Caco-2 (cell line): ENCODE measurements around the gene PA2G4. TPM values are rescaled to one million over a fixed set of nuclear protein-coding genes. Genes with fewer than 3 reads are reported as not detected.

Experiments used
- BruUV-seq: library from RNA; stranded (reverse); fragments of 400-500 nt; replicated peaks from 2 replicates; lab custom pipeline; 2021; lab: Mats Ljungman, UMichigan
- CTCF ChIA-PET: fragments of 300-600 bp; sonication (Branson Sonifier 250); formaldehyde crosslinking; loops from one replicate; lab custom pipeline; 2022; ENCODE audit warnings: antibody characterized with exemption; lab: Charles Lee
- POLR2A ChIA-PET: fragments of 300-600 bp; sonication (Branson Sonifier 250); formaldehyde crosslinking; loops from one replicate; lab custom pipeline; 2022; ENCODE audit warnings: antibody characterized with exemption; lab: Charles Lee
- DNase-seq, 2 experiments: peaks; one replicate each; pipeline versions ENCODE4 v3.0.0 to v3.0.0-alpha.2; 2020 to 2022
- H3K27me3 ChIP-seq: replicated peaks from 2 replicates; pipeline ENCODE4 v1.6.0; 2011; ENCODE audit warnings: low read length; ENCODE audit not compliant: control insufficient read depth, insufficient read depth
- H3K36me3 ChIP-seq: 2 replicates; pipeline ENCODE4 v1.5.1; 2011; ENCODE audit warnings: low read length; ENCODE audit not compliant: control insufficient read depth, insufficient read depth
- H3K4me1 ChIP-seq: fragments of 250-450 bp; sonication (Bioruptor Pico); 2 replicates; pipeline ENCODE4 v1.5.1; 2020; ENCODE audit warnings: mild to moderate bottlenecking
- H3K4me3 ChIP-seq: 2 replicates; pipeline ENCODE4 v1.5.1; 2011; ENCODE audit warnings: low read depth, mild to moderate bottlenecking, control low read depth, low read length
- H3K9me3 ChIP-seq: fragments of 250-450 bp; sonication (Bioruptor Pico); 2 replicates; pipeline ENCODE4 v1.5.1; 2020; ENCODE audit warnings: mild to moderate bottlenecking, moderate library complexity
- H3K27ac Mint-ChIP-seq: one replicate; pipeline ENCODE4 v1.8.0; 2022; ENCODE audit warnings: mixed read lengths; ENCODE audit not compliant: unreplicated experiment
- H3K27me3 Mint-ChIP-seq: one replicate; pipeline ENCODE4 v1.8.0; 2022; ENCODE audit warnings: mixed read lengths; ENCODE audit not compliant: insufficient read depth, unreplicated experiment
- H3K36me3 Mint-ChIP-seq: one replicate; pipeline ENCODE4 v1.8.0; 2022; ENCODE audit warnings: mild to moderate bottlenecking, mixed read lengths; ENCODE audit not compliant: insufficient read depth, unreplicated experiment
- H3K4me1 Mint-ChIP-seq: one replicate; pipeline ENCODE4 v1.8.0; 2022; ENCODE audit warnings: low read depth, mixed read lengths; ENCODE audit not compliant: unreplicated experiment
- H3K4me3 Mint-ChIP-seq: one replicate; pipeline ENCODE4 v1.8.0; 2022; ENCODE audit warnings: mild to moderate bottlenecking, moderate library complexity, mixed read lengths; ENCODE audit not compliant: unreplicated experiment
- H3K9me3 Mint-ChIP-seq: one replicate; pipeline ENCODE4 v1.8.0; 2022; ENCODE audit warnings: mixed read lengths; ENCODE audit not compliant: unreplicated experiment
- CTCF ChIP-seq, 2 experiments: fragments of 200-600 bp in 1 of 2; IDR thresholded peaks; 1 replicate in 1 of 2; 2 replicates in 1 of 2; pipeline versions ENCODE4 v1.5.1 to v1.8.0; 2011 to 2022; ENCODE audit warnings: antibody characterized with exemption in 1 of 2, control low read depth in 1 of 2, inconsistent platforms in 1 of 2, low read depth in 1 of 2, low read length in 1 of 2, mild to moderate bottlenecking in 1 of 2, moderate library complexity in 1 of 2; ENCODE audit not compliant: insufficient read depth in 1 of 2, severe bottlenecking in 1 of 2, unreplicated experiment in 1 of 2
- intact Hi-C: fragments of 100-400 bp; cut with micrococcal nuclease; formaldehyde crosslinking; loops from one replicate; pipeline ENCODE4 v1.10.0; 2022; ENCODE audit not compliant: unreplicated experiment
- total RNA-seq: library from RNA; stranded (reverse); gene quantifications from 2 replicates; pipeline ENCODE4 v1.2.3, GENCODE V29; 2022

The PA2G4 gene
- total RNA-seq, 1 experiment from 2014 or later = 178 TPM

GRCh38 chr12:56157201-56158028 is 53.1 kb downstream of the PA2G4 start:
- BruUV-seq = TSS peak; percentile 45
- Mint-ChIP-seq H3K4me3 (peak overlapping the region; percentile 79), H3K27me3 (no peaks in the 10 kb centered on the region), H3K36me3 (peaks cover 68% of the 10 kb centered on the region), H3K27ac (peak overlapping the region; percentile 88), H3K9me3 (no peaks in the 10 kb centered on the region), H3K4me1 (peaks cover 33% of the 10 kb centered on the region)
- CTCF ChIA-PET = interaction anchor here (0.8 to 2.2 kb wide), 5 partner anchors 30 to 1833 kb away, joined by 3 to 24 read pairs (median 4); partner anchors contain the start of genes COPZ1, ESYT1, SMARCC2 and ZC3H10
- Histone ChIP-seq H3K27me3 (no peaks in the 10 kb centered on the region), H3K4me1 (peaks cover 22% of the 10 kb centered on the region), H3K9me3 (no peaks in the 10 kb centered on the region), H3K36me3 (no peaks in the 10 kb centered on the region; the same call in none of the 2 replicates), H3K4me3 (peak overlapping the region; percentile 51)
- peak; percentile 94 for DNase-seq
- POLR2A ChIA-PET = interaction anchor here (1.0 to 2.2 kb wide), 6 partner anchors 29 to 64 kb away, joined by 6 to 27 read pairs (median 8); partner anchors contain the start of genes ESYT1, RNF41, SMARCC2 and ZC3H10
- peak; percentile 59 to 89 for TF ChIP-seq CTCF (IDR thresholded peaks at IDR 0.05; ENCODE audit: insufficient read depth in 1 of 2, low read depth in 1 of 2, low read length in 1 of 2, severe bottlenecking in 1 of 2, unreplicated experiment in 1 of 2)
- intact Hi-C loops = loop anchor here (1.0 kb wide), 2 partner anchors 29 to 38 kb away; partner anchors contain the start of gene ESYT1

- CTCF ChIA-PET = interaction anchor here (1.0 to 2.2 kb wide), 4 partner anchors 30 to 1833 kb away, joined by 3 to 24 read pairs (median 10); partner anchors contain the start of genes COPZ1, ESYT1, SMARCC2 and ZC3H10
- peak; percentile 96 to 98 for DNase-seq
- H3K27me3 ChIP-seq = no peaks in the 10 kb centered on the region
- intact Hi-C loops = no loop called here
- H3K4me1 ChIP-seq = peaks cover 16% of the 10 kb centered on the region
- no peaks in the 10 kb centered on the region for H3K27me3 Mint-ChIP-seq
- peak within 1 kb of the TSS; percentile 59 for H3K4me3 ChIP-seq
- no peaks in the 10 kb centered on the region; the same call in none of the 2 replicates for H3K36me3 ChIP-seq
- H3K9me3 Mint-ChIP-seq = no peaks in the 10 kb centered on the region
- BruUV-seq = no TSS peak
- H3K4me3 Mint-ChIP-seq = peak within 1 kb of the TSS; percentile 79
- peak within 1 kb of the TSS; percentile 88 for H3K27ac Mint-ChIP-seq
- POLR2A ChIA-PET = interaction anchor here (0.6 to 2.2 kb wide), 10 partner anchors 30 to 202 kb away, joined by 3 to 27 read pairs (median 6); partner anchors contain the start of genes ESYT1, PA2G4, RNF41 and SMARCC2
- peaks cover 71% of the 10 kb centered on the region for H3K36me3 Mint-ChIP-seq
- no peak for TF ChIP-seq CTCF (IDR thresholded peaks at IDR 0.05; ENCODE audit: insufficient read depth in 1 of 2, low read depth in 1 of 2, low read length in 1 of 2, severe bottlenecking in 1 of 2, unreplicated experiment in 1 of 2)
- peaks cover 33% of the 10 kb centered on the region for H3K4me1 Mint-ChIP-seq
- no peaks in the 10 kb centered on the region for H3K9me3 ChIP-seq
Observed at GRCh38 chr12:56158029-56158925, 53.9 kb downstream of the PA2G4 start, which contains the start of gene MYL6. Gene MYL6 (plus strand): TSS chr12:56158359. CDS start chr12:56158402, 43 bp downstream.
